ENCODE data around the gene RRAGC.

- TF ChIP-seq, protein P1, sequence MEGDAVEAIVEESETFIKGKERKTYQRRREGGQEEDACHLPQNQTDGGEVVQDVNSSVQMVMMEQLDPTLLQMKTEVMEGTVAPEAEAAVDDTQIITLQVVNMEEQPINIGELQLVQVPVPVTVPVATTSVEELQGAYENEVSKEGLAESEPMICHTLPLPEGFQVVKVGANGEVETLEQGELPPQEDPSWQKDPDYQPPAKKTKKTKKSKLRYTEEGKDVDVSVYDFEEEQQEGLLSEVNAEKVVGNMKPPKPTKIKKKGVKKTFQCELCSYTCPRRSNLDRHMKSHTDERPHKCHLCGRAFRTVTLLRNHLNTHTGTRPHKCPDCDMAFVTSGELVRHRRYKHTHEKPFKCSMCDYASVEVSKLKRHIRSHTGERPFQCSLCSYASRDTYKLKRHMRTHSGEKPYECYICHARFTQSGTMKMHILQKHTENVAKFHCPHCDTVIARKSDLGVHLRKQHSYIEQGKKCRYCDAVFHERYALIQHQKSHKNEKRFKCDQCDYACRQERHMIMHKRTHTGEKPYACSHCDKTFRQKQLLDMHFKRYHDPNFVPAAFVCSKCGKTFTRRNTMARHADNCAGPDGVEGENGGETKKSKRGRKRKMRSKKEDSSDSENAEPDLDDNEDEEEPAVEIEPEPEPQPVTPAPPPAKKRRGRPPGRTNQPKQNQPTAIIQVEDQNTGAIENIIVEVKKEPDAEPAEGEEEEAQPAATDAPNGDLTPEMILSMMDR (IDR thresholded peaks at IDR 0.05): no peak
- TF ChIP-seq POLR2A (IDR thresholded peaks at IDR 0.05): no peak
Observed at GRCh38 chr1:38789498-38790169, 69.9 kb downstream of the RRAGC start.

All from esophagus squamous epithelium (tissue), 4 donors.